HepG2 (cell line): ENCODE measurements around the gene PLCD4. TPM values are rescaled to one million over a fixed set of nuclear protein-coding genes. Genes with fewer than 3 reads are reported as not detected.

Experiments
- ATAC-seq: fragments of 200-7000 bp; cut with Tn5 transposase; 3 replicates; pipeline ENCODE4 v1.9.1; 2020; ENCODE audit warnings: mild to moderate bottlenecking, moderate library complexity
- BruUV-seq: library from RNA; stranded (reverse); fragments of 400-500 nt; replicated peaks from 2 replicates; lab custom pipeline; 2021; lab: Mats Ljungman, UMichigan
- CTCF ChIA-PET: fragments of 300-600 bp; formaldehyde crosslinking; extraction: SDS; loops from one replicate; lab custom pipeline; 2021; ENCODE audit warnings: low total read pairs, inconsistent platforms, low intra/inter-chr PET ratio; lab: Yijun Ruan, JAX
- POLR2A ChIA-PET: fragments of 350-600 bp; sonication (Branson Sonifier 250); formaldehyde crosslinking; loops from one replicate; lab custom pipeline; 2020; ENCODE audit warnings: antibody characterized with exemption, inconsistent platforms; lab: Yijun Ruan, JAX
- DNase-seq: peaks from one replicate; pipeline ENCODE4 v3.0.0-alpha.2; 2015; ENCODE audit warnings: low spot score
- FAIRE-seq: peaks from 3 replicates; lab custom pipeline; 2011; peaks lifted over from hg19 to GRCh38; lab: Jason Lieb, UNC
- H2AFZ ChIP-seq: one replicate; pipeline ENCODE4 v1.6.1; 2011; ENCODE audit warnings: low read length, inconsistent platforms
- H3K27ac ChIP-seq: fragments of 300-600 bp; 3 replicates; pipeline ENCODE4 v1.8.0; 2011; ENCODE audit warnings: mixed run types, mild to moderate bottlenecking, mixed read lengths, low read length, inconsistent platforms; ENCODE audit not compliant: insufficient read depth; ENCODE audit errors: extremely low read length
- H3K27me3 ChIP-seq, 2 experiments: fragments of 200-600 bp in 1 of 2; 2 replicates in 1 of 2; 3 replicates in 1 of 2; pipeline versions ENCODE4 v1.6.0 to v1.8.0; 2011; ENCODE audit warnings: low read length in 2 of 2, mild to moderate bottlenecking in 2 of 2, moderate library complexity in 2 of 2, inconsistent platforms in 1 of 2; ENCODE audit not compliant: insufficient read depth in 2 of 2, control insufficient read depth in 1 of 2
- H3K36me3 ChIP-seq, 2 experiments: fragments of 200-600 bp in 1 of 2; replicated peaks in 1 of 2; 2 replicates in 1 of 2; 3 replicates in 1 of 2; pipeline versions ENCODE4 v1.5.1 to v1.8.0; 2011; ENCODE audit warnings: low read length in 2 of 2, inconsistent platforms in 1 of 2; ENCODE audit not compliant: insufficient read depth in 2 of 2, control insufficient read depth in 1 of 2
- H3K4me1 ChIP-seq: 2 replicates; pipeline ENCODE4 v1.5.1; 2012; ENCODE audit warnings: low read length, inconsistent platforms; ENCODE audit not compliant: insufficient read depth
- H3K4me2 ChIP-seq: 2 replicates; pipeline ENCODE4 v1.6.0; 2011; ENCODE audit warnings: low read depth, low read length, inconsistent platforms
- H3K4me3 ChIP-seq, 3 experiments: fragments of 200-600 bp in 1 of 3; sonication (generic), shearing (Covaris generic) in 1 of 3; replicated peaks in 1 of 3; 2 replicates each; pipeline ENCODE4 v1.5.1; 2011 to 2016; ENCODE audit warnings: low read length in 3 of 3, inconsistent platforms in 2 of 3, low read depth in 2 of 3, mild to moderate bottlenecking in 2 of 3, control low read depth in 1 of 3, mixed read lengths in 1 of 3; ENCODE audit not compliant: insufficient read depth in 1 of 3
- H3K79me2 ChIP-seq: one replicate; pipeline ENCODE4 v1.6.1; 2011; ENCODE audit warnings: low read length, inconsistent platforms; ENCODE audit not compliant: insufficient read depth
- H3K9ac ChIP-seq: 2 replicates; pipeline ENCODE4 v1.6.0; 2011; ENCODE audit warnings: mild to moderate bottlenecking, low read depth, low read length, inconsistent platforms; ENCODE audit not compliant: insufficient read depth
- H3K9me3 ChIP-seq: 2 replicates; pipeline ENCODE4 v1.5.1; 2012; ENCODE audit warnings: mild to moderate bottlenecking, low read length
- H4K20me1 ChIP-seq: 2 replicates; pipeline ENCODE4 v1.6.0; 2011; ENCODE audit warnings: inconsistent platforms, mild to moderate bottlenecking, low read length, moderate library complexity; ENCODE audit not compliant: insufficient read depth
- DBP ChIP-seq: sonication (generic); formaldehyde crosslinking; IDR thresholded peaks from 2 replicates; pipeline ENCODE4 v1.4.0; 2020; ENCODE audit warnings: missing genetic modification reagents; ENCODE audit errors: not compliant biosample characterization
- IRF9 ChIP-seq: sonication (generic); formaldehyde crosslinking; IDR thresholded peaks from 2 replicates; pipeline ENCODE4 v1.8.0; 2022; ENCODE audit warnings: missing genetic modification reagents, mild to moderate bottlenecking, borderline replicate concordance
- MLXIP ChIP-seq: sonication (generic); formaldehyde crosslinking; IDR thresholded peaks from 2 replicates; pipeline ENCODE4 v1.9.0; 2021; ENCODE audit warnings: missing genetic modification reagents, borderline replicate concordance
- MYC ChIP-seq: sonication (generic); formaldehyde crosslinking; IDR thresholded peaks from 2 replicates; pipeline ENCODE4 v1.9.0; 2021; ENCODE audit warnings: missing genetic modification reagents, borderline replicate concordance
- PREB ChIP-seq: sonication (generic); formaldehyde crosslinking; IDR thresholded peaks from 2 replicates; pipeline ENCODE4 v1.4.0; 2020; ENCODE audit warnings: missing genetic modification reagents
- RBM22 ChIP-seq: fragments of 200-400 bp; formaldehyde crosslinking; optimal IDR thresholded peaks from 2 replicates; pipeline ENCODE3; 2017; ENCODE audit warnings: mild to moderate bottlenecking, low read length, moderate library complexity
- ZFY ChIP-seq: sonication (generic); formaldehyde crosslinking; IDR thresholded peaks from 2 replicates; pipeline ENCODE4 v1.4.0; 2020; ENCODE audit warnings: missing genetic modification reagents
- ZNF326 ChIP-seq: sonication (generic); formaldehyde crosslinking; IDR thresholded peaks from 2 replicates; pipeline ENCODE4 v1.4.0; 2020; ENCODE audit warnings: missing genetic modification reagents, borderline replicate concordance
- ZNF747 ChIP-seq: sonication (generic); formaldehyde crosslinking; IDR thresholded peaks from 2 replicates; pipeline ENCODE4 v1.8.1; 2023; ENCODE audit warnings: missing genetic modification reagents, mild to moderate bottlenecking, borderline replicate concordance
- ZNF773 ChIP-seq: sonication (generic); formaldehyde crosslinking; IDR thresholded peaks from 2 replicates; pipeline ENCODE4 v1.4.0; 2020; ENCODE audit warnings: missing genetic modification reagents, borderline replicate concordance
- ZNF883 ChIP-seq: sonication (generic); formaldehyde crosslinking; IDR thresholded peaks from 2 replicates; pipeline ENCODE4 v1.5.1; 2020; ENCODE audit warnings: mild to moderate bottlenecking, missing genetic modification reagents; ENCODE audit errors: not compliant biosample characterization
- ZSCAN31 ChIP-seq: sonication (generic); formaldehyde crosslinking; IDR thresholded peaks from 2 replicates; pipeline ENCODE4 v1.5.0; 2020; ENCODE audit warnings: low read depth, mild to moderate bottlenecking, missing genetic modification reagents
- WGBS: methylation state at CpG from one replicate; pipeline ENCODE4 v1.1.6; 2017; ENCODE audit warnings: low lambda C conversion rate; 5-methylcytosine and 5-hydroxymethylcytosine counted together
- in situ Hi-C: cut with HindIII; loops from 2 replicates; pipeline ENCODE4 v1.10.0; 2017; ENCODE audit warnings: low pct_unique_long_range_greater_than_20kb; ENCODE audit not compliant: extremely low pct_ligation_motif_present
- intact Hi-C: fragments of 100-400 bp; cut with micrococcal nuclease; formaldehyde crosslinking; loops from one replicate; pipeline ENCODE4 v1.10.0; 2022; ENCODE audit not compliant: unreplicated experiment
- polyA plus RNA-seq, 8 experiments: library from polyadenylated mRNA; depleted of rRNA in 3 of 8; stranded (reverse) in 7 of 8; unstranded in 1 of 8; fragments of >200 nt; fragmentation: Illumina TruSeq in 4 of 8; extraction: Trizol in 4 of 8; gene quantifications; 2 replicates each; pipeline versions ENCODE4 v1.2.1 to v1.2.3, GENCODE V29; 2011 to 2016; ENCODE audit warnings: low read depth in 4 of 8, missing spikeins in 1 of 8, mixed read lengths in 1 of 8; ENCODE audit not compliant: insufficient read depth in 1 of 8
- total RNA-seq, 5 experiments: library from RNA; depleted of rRNA; stranded (reverse); fragments of >200 nt; fragmentation: Illumina TruSeq; extraction: Trizol; gene quantifications; 2 replicates each; pipeline ENCODE4 v1.2.3, GENCODE V29; 2016; ENCODE audit warnings: low read depth in 1 of 5

PLCD4 gene
- total and polyA plus RNA-seq, 2 of the 13 experiments (the other 11 are each of a cell fraction or from before 2014, with no cell fraction given) = 0.26 TPM; not detected in 1

GRCh38 chr2:218618102-218618860 is 10.6 kb downstream of the PLCD4 start (continued):
- TF ChIP-seq MLXIP (CRISPR knock-in tag) (no peak), RBM22 (no peak), ZSCAN31 (CRISPR knock-in tag) (no peak), ZNF326 (CRISPR knock-in tag) (no peak), MYC (CRISPR knock-in tag) (0 out of 2 replicates have a peak, but pooled peaks have one; percentile 21)
- TF ChIP-seq, all 625 proteins: peak for 3

GRCh38 chr2:218621007-218621406 is 13.3 kb downstream of the PLCD4 start:
- no peak overlapping the region for H3K4me3 ChIP-seq
- no peak for ATAC-seq
- BruUV-seq = no TSS peak
- 42% methylated on average over 7 of the region's 7 CpGs for WGBS
- TF ChIP-seq ZFY (CRISPR knock-in tag) = no peak
- no peak for TF ChIP-seq IRF9 (CRISPR knock-in tag)
- no peak for TF ChIP-seq DBP
- no peak for TF ChIP-seq ZNF747 (CRISPR knock-in tag)
- no peak for TF ChIP-seq ZNF883 (CRISPR knock-in tag)
- TF ChIP-seq PREB (CRISPR knock-in tag) = no peak
- no peak for TF ChIP-seq ZNF773 (CRISPR knock-in tag)
- TF ChIP-seq, all 625 proteins: peak for 0
- no peak overlapping the region for H3K9ac ChIP-seq
- H3K79me2 ChIP-seq = no peaks in the 10 kb centered on the region
- no peaks in the 10 kb centered on the region for H3K9me3 ChIP-seq
- intact Hi-C loops = no loop called here
- H3K4me2 ChIP-seq = no peak overlapping the region
- FAIRE-seq = no peak
- 0 out of 5 replicates have a peak, but pooled peaks cover 0 to 3% of the 10 kb centered on the region in 2 experiments for H3K27me3 ChIP-seq
- H3K4me1 ChIP-seq = peaks cover 12% of the 10 kb centered on the region
- no peak overlapping the region for H2AFZ ChIP-seq
- ChIA-PET CTCF (no interaction called here), POLR2A (no interaction called here)
- in situ Hi-C loops = no loop called here
- H3K36me3 ChIP-seq = no peaks in the 10 kb centered on the region
- no peaks in the 10 kb centered on the region for H4K20me1 ChIP-seq
- H3K27ac ChIP-seq = no peak overlapping the region
- no peak for DNase-seq
